IMR-90 (cell line): ENCODE results near the gene MCF2L2. TPM values are rescaled to one million over a fixed set of nuclear protein-coding genes. Genes with fewer than 3 reads are reported as not detected.

Experiments
- ATAC-seq: fragments of 200-7000 bp; cut with Tn5 transposase; 2 replicates; pipeline ENCODE4 v1.9.1; 2020; ENCODE audit warnings: low read depth, mild to moderate bottlenecking, moderate library complexity
- BruUV-seq: library from RNA; stranded (reverse); fragments of 400-500 nt; replicated peaks from 2 replicates; lab custom pipeline; 2021; lab: Mats Ljungman, UMichigan
- CTCF ChIA-PET: fragments of 300-600 bp; formaldehyde crosslinking; extraction: SDS; loops from one replicate; lab custom pipeline; 2021; ENCODE audit warnings: antibody characterized with exemption; lab: Yijun Ruan, JAX
- POLR2A ChIA-PET: fragments of 300-600 bp; sonication (Branson Sonifier 250); formaldehyde crosslinking; loops from one replicate; lab custom pipeline; 2022; ENCODE audit warnings: antibody characterized with exemption; ENCODE audit not compliant: unreplicated experiment; lab: Charles Lee
- DNase-seq: peaks from one replicate; pipeline ENCODE4 v3.0.0; 2013
- H2AFZ ChIP-seq: replicated peaks from 2 replicates; pipeline ENCODE3; 2013; ENCODE audit warnings: low read length, mild to moderate bottlenecking; ENCODE audit not compliant: poor library complexity
- H2AK5ac ChIP-seq: 2 replicates; pipeline ENCODE4 v1.6.1; 2013; ENCODE audit warnings: low read depth, low read length, inconsistent platforms
- H2AK9ac ChIP-seq: replicated peaks from 2 replicates; pipeline ENCODE3; 2013; ENCODE audit warnings: mild to moderate bottlenecking, low read depth, low read length, moderate library complexity; ENCODE audit not compliant: poor library complexity
- H2BK120ac ChIP-seq: 2 replicates; pipeline ENCODE4 v1.6.1; 2013; ENCODE audit warnings: low read depth, low read length, inconsistent platforms
- H2BK15ac ChIP-seq: 3 replicates; pipeline ENCODE4 v1.6.1; 2013; ENCODE audit warnings: low read depth, low read length, inconsistent platforms
- H2BK20ac ChIP-seq: 2 replicates; pipeline ENCODE4 v1.6.1; 2013; ENCODE audit warnings: low read depth, mild to moderate bottlenecking, inconsistent platforms, low read length, moderate library complexity
- H2BK5ac ChIP-seq: 2 replicates; pipeline ENCODE4 v1.6.1; 2013; ENCODE audit warnings: mild to moderate bottlenecking, low read depth, low read length, inconsistent platforms; ENCODE audit not compliant: poor library complexity, severe bottlenecking
- H3K14ac ChIP-seq: replicated peaks from 2 replicates; pipeline ENCODE4 v1.6.1; 2013; ENCODE audit warnings: low read depth, low read length, inconsistent platforms
- H3K18ac ChIP-seq: 2 replicates; pipeline ENCODE4 v1.6.1; 2013; ENCODE audit warnings: low read depth, low read length, control low read depth
- H3K23ac ChIP-seq: 2 replicates; pipeline ENCODE4 v1.6.1; 2013; ENCODE audit warnings: low read depth, low read length, inconsistent platforms
- H3K27ac ChIP-seq: 2 replicates; pipeline ENCODE4 v1.5.1; 2013; ENCODE audit warnings: mild to moderate bottlenecking, control low read depth, low read length; ENCODE audit not compliant: insufficient read depth
- H3K27me3 ChIP-seq: 2 replicates; pipeline ENCODE4 v1.6.1; 2013; ENCODE audit warnings: low read length; ENCODE audit not compliant: control insufficient read depth, insufficient read depth
- H3K36me3 ChIP-seq: 2 replicates; pipeline ENCODE4 v1.6.1; 2013; ENCODE audit warnings: low read length, mixed read lengths; ENCODE audit not compliant: control insufficient read depth, insufficient read depth
- H3K4ac ChIP-seq: 2 replicates; pipeline ENCODE4 v1.6.1; 2013; ENCODE audit warnings: low read depth, low read length, inconsistent platforms
- H3K4me1 ChIP-seq: 2 replicates; pipeline ENCODE4 v1.6.1; 2013; ENCODE audit warnings: low read length, mixed read lengths; ENCODE audit not compliant: control insufficient read depth, insufficient read depth
- H3K4me2 ChIP-seq: 2 replicates; pipeline ENCODE4 v1.6.1; 2013; ENCODE audit warnings: low read depth, mild to moderate bottlenecking, control low read depth, low read length, moderate library complexity
- H3K4me3 ChIP-seq: 2 replicates; pipeline ENCODE4 v1.5.1; 2013; ENCODE audit warnings: low read depth, mild to moderate bottlenecking, control low read depth, low read length, moderate library complexity; ENCODE audit not compliant: insufficient read depth
- H3K56ac ChIP-seq: 2 replicates; pipeline ENCODE4 v1.6.1; 2013; ENCODE audit warnings: low read length, inconsistent platforms; ENCODE audit not compliant: insufficient read depth; ENCODE audit errors: extremely low read depth
- H3K79me1 ChIP-seq, 2 experiments: 2 replicates each; pipeline ENCODE4 v1.6.1; 2013; ENCODE audit warnings: low read length in 2 of 2, inconsistent platforms in 1 of 2, low read depth in 1 of 2
- H3K9ac ChIP-seq: 2 replicates; pipeline ENCODE4 v1.6.1; 2013; ENCODE audit warnings: low read depth, low read length, control low read depth
- H3K9me1 ChIP-seq: 2 replicates; pipeline ENCODE4 v1.6.1; 2013; ENCODE audit warnings: low read length, inconsistent platforms; ENCODE audit not compliant: insufficient read depth
- H3K9me3 ChIP-seq: 2 replicates; pipeline ENCODE4 v1.6.1; 2013; ENCODE audit warnings: low read length; ENCODE audit not compliant: control insufficient read depth, insufficient read depth
- H4K20me1 ChIP-seq: 2 replicates; pipeline ENCODE4 v1.6.1; 2013; ENCODE audit warnings: low read length, inconsistent platforms; ENCODE audit not compliant: insufficient read depth
- H4K5ac ChIP-seq: 2 replicates; pipeline ENCODE4 v1.6.1; 2013; ENCODE audit warnings: mild to moderate bottlenecking, low read depth, low read length, control low read depth
- H4K8ac ChIP-seq, 2 experiments: 2 replicates each; pipeline ENCODE4 v1.6.1; 2013; ENCODE audit warnings: low read depth in 2 of 2, low read length in 2 of 2, control low read depth in 1 of 2, inconsistent platforms in 1 of 2
- H4K91ac ChIP-seq: 2 replicates; pipeline ENCODE4 v1.6.1; 2013; ENCODE audit warnings: low read depth, low read length, inconsistent platforms; ENCODE audit not compliant: insufficient read depth
- BHLHE40 ChIP-seq: fragments of 150-350 bp; IDR thresholded peaks from 2 replicates; pipeline ENCODE4 v1.6.1; 2016; ENCODE audit warnings: mild to moderate bottlenecking, low read depth, low read length
- CHD1 ChIP-seq: IDR thresholded peaks from 2 replicates; pipeline ENCODE4 v1.6.1; 2012; ENCODE audit warnings: low read depth, low read length, improper control_type of control experiment
- FOS ChIP-seq: fragments of 150-350 bp; IDR thresholded peaks from 2 replicates; pipeline ENCODE4 v1.6.1; 2016; ENCODE audit warnings: low read depth, low read length
- MXI1 ChIP-seq: IDR thresholded peaks from 2 replicates; pipeline ENCODE4 v1.6.1; 2012; ENCODE audit warnings: low read depth, mild to moderate bottlenecking, low read length, moderate library complexity, borderline replicate concordance
- RAD21 ChIP-seq: IDR thresholded peaks from 2 replicates; pipeline ENCODE4 v1.6.1; 2012; ENCODE audit warnings: low read length, improper control_type of control experiment
- RCOR1 ChIP-seq: IDR thresholded peaks from 2 replicates; pipeline ENCODE4 v1.6.1; 2012; ENCODE audit warnings: mild to moderate bottlenecking, low read length, improper control_type of control experiment; ENCODE audit not compliant: insufficient replicate concordance
- RFX5 ChIP-seq: IDR thresholded peaks from 2 replicates; pipeline ENCODE4 v1.8.0; 2012; ENCODE audit warnings: low read depth, mild to moderate bottlenecking, low read length, moderate library complexity
- USF2 ChIP-seq: fragments of 150-350 bp; IDR thresholded peaks from 2 replicates; pipeline ENCODE4 v1.6.1; 2017; ENCODE audit warnings: mild to moderate bottlenecking, antibody characterized with exemption, low read length, low read depth
- WGBS, 2 experiments: methylation state at CpG; one replicate each; pipeline versions ENCODE4 v1.1.5 to v1.1.7; 2013; ENCODE audit warnings: missing lambda C conversion rate in 2 of 2; ENCODE audit not compliant: insufficient read length in 1 of 2; ENCODE audit errors: extremely low coverage in 2 of 2; 5-methylcytosine and 5-hydroxymethylcytosine counted together
- dilution Hi-C: fragments of 300-500 bp; cut with HindIII; formaldehyde crosslinking; loops from one replicate; pipeline ENCODE4 v1.14.3; 2018; ENCODE audit warnings: low sequenced_read_pairs; ENCODE audit not compliant: unreplicated experiment
- in situ Hi-C: fragments of 300-500 bp; cut with MboI; formaldehyde crosslinking; loops from 3 replicates; pipeline ENCODE4 v1.14.3; 2019; ENCODE audit warnings: low sequenced_read_pairs, inconsistent platforms, mixed read lengths
- intact Hi-C: fragments of 100-400 bp; cut with micrococcal nuclease; formaldehyde crosslinking; loops from 2 replicates; pipeline ENCODE4 v1.10.0; 2022
- polyA plus RNA-seq, 3 experiments: library from polyadenylated mRNA; depleted of rRNA; stranded (reverse); fragments of >200 nt; gene quantifications; 2 replicates each; pipeline ENCODE4 v1.2.3, GENCODE V29; 2012; ENCODE audit warnings: low replicate concordance in 1 of 3
- total RNA-seq: library from RNA; depleted of rRNA; stranded (reverse); fragments of >200 nt; gene quantifications from 2 replicates; pipeline ENCODE4 v1.2.3, GENCODE V29; 2012
- TF ChIP-seq, protein P1 (sequence below): fragments of 150-350 bp; IDR thresholded peaks from 2 replicates; pipeline ENCODE4 v1.6.1; 2016; ENCODE audit warnings: low read depth, mild to moderate bottlenecking, low read length, moderate library complexity, borderline replicate concordance

The MCF2L2 gene
- total and polyA plus RNA-seq, 2 of the 4 experiments (the other 2 are of a cell fraction), result under 0.01 TPM; not detected in 1

DNA sequence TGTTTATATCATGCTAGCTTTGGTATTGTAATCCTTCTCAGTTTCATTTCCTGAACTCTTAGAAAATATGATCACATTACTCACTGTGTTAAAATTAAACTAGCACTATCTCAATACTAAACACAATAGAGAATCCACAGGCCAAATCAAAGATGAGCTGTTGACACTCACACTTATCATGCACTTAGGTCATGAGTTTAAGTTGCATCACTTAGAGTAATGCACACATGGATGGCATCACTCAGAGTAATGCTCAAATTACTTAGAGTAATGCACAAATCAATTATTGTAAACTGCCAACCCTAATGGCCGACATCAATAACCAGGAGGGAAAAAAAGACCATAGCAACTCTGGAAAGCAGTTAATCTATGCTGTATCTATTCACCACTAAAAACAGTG is 40.0 kb upstream of the MCF2L2 start:
- Histone ChIP-seq H4K91ac (no peak overlapping the region), H3K4ac (no peak overlapping the region), H4K8ac (no peak overlapping the region), H2AK5ac (no peak overlapping the region), H3K9me3 (no peaks in the 10 kb centered on the region), H2AK9ac (no peak overlapping the region), H2BK15ac (no peak overlapping the region), H3K79me1 (no peaks in the 10 kb centered on the region), H3K23ac (no peak overlapping the region), H2BK120ac (no peak overlapping the region), H4K20me1 (no peaks in the 10 kb centered on the region), H3K4me1 (no peaks in the 10 kb centered on the region), H2BK5ac (no peak overlapping the region), H3K4me3 (no peak overlapping the region), H2BK20ac (no peak overlapping the region), H3K4me2 (no peak overlapping the region), H4K5ac (no peak overlapping the region), H3K56ac (no peak overlapping the region), H3K27me3 (peaks cover 3% of the 10 kb centered on the region), H3K36me3 (no peaks in the 10 kb centered on the region), H2AFZ (no peak overlapping the region), H3K9me1 (no peaks in the 10 kb centered on the region), H3K27ac (no peak overlapping the region), H3K18ac (no peak overlapping the region), H3K14ac (no peak overlapping the region), H3K9ac (no peak overlapping the region)
- WGBS, 2 experiments, result no CpG with 5 or more reads among the region's 1 CpG
- POLR2A ChIA-PET, result no interaction called here
- dilution Hi-C loops (no loop called here), in situ Hi-C loops (loop anchor here (5.0 to 25.0 kb wide), 2 partner anchors 299 to 794 kb away; partner anchors contain the start of gene CAMK2N2), intact Hi-C loops (loop anchor here (2.0 to 5.0 kb wide), 2 partner anchors 114 to 168 kb away; no protein-coding TSS in a partner anchor)
- DNase-seq (no peak), ATAC-seq (no peak)
- CTCF ChIA-PET, result interaction anchor here (1.3 kb wide), 1 partner anchor 299 kb away, joined by 5 read pairs; no protein-coding TSS in a partner anchor
- BruUV-seq, result no TSS peak
- TF ChIP-seq CHD1, result no peak
- TF ChIP-seq BHLHE40, result no peak
- TF ChIP-seq RFX5, result no peak
- no peak for TF ChIP-seq MXI1
- no peak for TF ChIP-seq RAD21
- TF ChIP-seq USF2, result no peak
- TF ChIP-seq, protein P1, sequence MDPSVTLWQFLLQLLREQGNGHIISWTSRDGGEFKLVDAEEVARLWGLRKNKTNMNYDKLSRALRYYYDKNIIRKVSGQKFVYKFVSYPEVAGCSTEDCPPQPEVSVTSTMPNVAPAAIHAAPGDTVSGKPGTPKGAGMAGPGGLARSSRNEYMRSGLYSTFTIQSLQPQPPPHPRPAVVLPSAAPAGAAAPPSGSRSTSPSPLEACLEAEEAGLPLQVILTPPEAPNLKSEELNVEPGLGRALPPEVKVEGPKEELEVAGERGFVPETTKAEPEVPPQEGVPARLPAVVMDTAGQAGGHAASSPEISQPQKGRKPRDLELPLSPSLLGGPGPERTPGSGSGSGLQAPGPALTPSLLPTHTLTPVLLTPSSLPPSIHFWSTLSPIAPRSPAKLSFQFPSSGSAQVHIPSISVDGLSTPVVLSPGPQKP, result no peak
- no peak for TF ChIP-seq FOS
- no peak for TF ChIP-seq RCOR1
